Vagina (tissue), 2 donors: ENCODE results near the gene RCAN2.

Experiments used
- POLR2A ChIP-seq, 2 donors: fragments of 450-650 bp; IDR thresholded peaks; one replicate each; pipeline ENCODE4 v1.6.1; 2017; ENCODE audit warnings: antibody characterized with exemption in 2 of 2, mild to moderate bottlenecking in 2 of 2, moderate library complexity in 2 of 2
- POLR2AphosphoS5 ChIP-seq, 2 donors: sonication (generic); formaldehyde crosslinking; IDR thresholded peaks; one replicate each; pipeline ENCODE4 v1.9.0; 2017; ENCODE audit warnings: antibody characterized with exemption in 2 of 2, mild to moderate bottlenecking in 2 of 2, low read depth in 1 of 2; ENCODE audit not compliant: insufficient read depth in 1 of 2
- TF ChIP-seq, protein P1 (sequence below), 3 experiments: fragments of 450-650 bp in 2 of 3; fragments of 200-600 bp in 1 of 3; sonication (generic) in 1 of 3; IDR thresholded peaks; one replicate each; pipeline ENCODE4 v1.5.1; 2017 to 2019; ENCODE audit warnings: antibody characterized with exemption in 3 of 3, mild to moderate bottlenecking in 2 of 3, moderate library complexity in 2 of 3

DNA sequence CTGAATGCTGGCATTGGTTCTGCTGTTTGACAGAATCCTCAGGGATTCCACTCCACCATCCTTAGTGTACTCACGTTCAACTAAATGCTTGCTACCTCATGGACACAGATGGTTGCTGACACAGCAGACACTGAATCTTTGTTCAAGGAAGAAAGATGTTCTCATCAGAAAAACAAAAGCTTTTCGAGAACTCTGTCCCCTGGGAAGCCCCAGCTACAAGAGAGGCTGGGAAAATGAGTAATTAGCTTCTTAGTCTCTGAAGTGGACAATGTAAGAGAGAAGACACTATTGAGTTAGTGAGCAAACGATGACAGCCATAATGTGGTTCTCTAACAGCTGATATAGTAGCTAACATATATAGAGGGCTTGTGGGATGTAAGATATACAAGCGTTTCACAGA, 289.5 kb downstream of the RCAN2 start:
- TF ChIP-seq, protein P1, sequence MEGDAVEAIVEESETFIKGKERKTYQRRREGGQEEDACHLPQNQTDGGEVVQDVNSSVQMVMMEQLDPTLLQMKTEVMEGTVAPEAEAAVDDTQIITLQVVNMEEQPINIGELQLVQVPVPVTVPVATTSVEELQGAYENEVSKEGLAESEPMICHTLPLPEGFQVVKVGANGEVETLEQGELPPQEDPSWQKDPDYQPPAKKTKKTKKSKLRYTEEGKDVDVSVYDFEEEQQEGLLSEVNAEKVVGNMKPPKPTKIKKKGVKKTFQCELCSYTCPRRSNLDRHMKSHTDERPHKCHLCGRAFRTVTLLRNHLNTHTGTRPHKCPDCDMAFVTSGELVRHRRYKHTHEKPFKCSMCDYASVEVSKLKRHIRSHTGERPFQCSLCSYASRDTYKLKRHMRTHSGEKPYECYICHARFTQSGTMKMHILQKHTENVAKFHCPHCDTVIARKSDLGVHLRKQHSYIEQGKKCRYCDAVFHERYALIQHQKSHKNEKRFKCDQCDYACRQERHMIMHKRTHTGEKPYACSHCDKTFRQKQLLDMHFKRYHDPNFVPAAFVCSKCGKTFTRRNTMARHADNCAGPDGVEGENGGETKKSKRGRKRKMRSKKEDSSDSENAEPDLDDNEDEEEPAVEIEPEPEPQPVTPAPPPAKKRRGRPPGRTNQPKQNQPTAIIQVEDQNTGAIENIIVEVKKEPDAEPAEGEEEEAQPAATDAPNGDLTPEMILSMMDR (IDR thresholded peaks at IDR 0.05) = no peak
- TF ChIP-seq POLR2A (IDR thresholded peaks at IDR 0.05) (no peak), POLR2AphosphoS5 (IDR thresholded peaks at IDR 0.05; ENCODE audit: insufficient read depth in 1 of 2, low read depth in 1 of 2) (no peak)
